ENCODE data around the gene XCR1. TPM values are rescaled to one million over a fixed set of nuclear protein-coding genes. Genes with fewer than 3 reads are reported as not detected.

The XCR1 gene
- total RNA-seq, 4 donors from 2014 or later: not detected

GRCh38 chr3:45981346-45982074 is 45.8 kb downstream of the XCR1 start:
- no peak for DNase-seq
- H3K36me3 ChIP-seq: peaks cover 0 to 68% (median 0%) of the 10 kb centered on the region in 3 donors
- H3K27me3 ChIP-seq: no peaks in the 10 kb centered on the region
- no peaks in the 10 kb centered on the region for H3K9me3 ChIP-seq
- H3K4me3 ChIP-seq: no peak overlapping the region
- TF ChIP-seq CTCF (IDR thresholded peaks at IDR 0.05): no peak
- TF ChIP-seq POLR2A (IDR thresholded peaks at IDR 0.05): no peak
- peak overlapping the region in 2 of 4 donors; percentile 0 to 25 for H3K27ac ChIP-seq
- peaks cover 0 to 45% (median 5%) of the 10 kb centered on the region in 4 donors for H3K4me1 ChIP-seq

GRCh38 chr3:45980819-45981218 is 46.5 kb downstream of the XCR1 start:
- peaks cover 0 to 42% (median 6%) of the 10 kb centered on the region in 4 donors for H3K4me1 ChIP-seq
- peak overlapping the region in 2 of 4 donors; percentile 0 to 25 for H3K27ac ChIP-seq
- DNase-seq: no peak
- no peaks in the 10 kb centered on the region for H3K9me3 ChIP-seq
- no peaks in the 10 kb centered on the region for H3K27me3 ChIP-seq
- H3K36me3 ChIP-seq: peaks cover 0 to 73% (median 0%) of the 10 kb centered on the region in 3 donors
- H3K4me3 ChIP-seq: no peak overlapping the region
- TF ChIP-seq POLR2A (IDR thresholded peaks at IDR 0.05) (no peak), CTCF (IDR thresholded peaks at IDR 0.05) (no peak)

DNA sequence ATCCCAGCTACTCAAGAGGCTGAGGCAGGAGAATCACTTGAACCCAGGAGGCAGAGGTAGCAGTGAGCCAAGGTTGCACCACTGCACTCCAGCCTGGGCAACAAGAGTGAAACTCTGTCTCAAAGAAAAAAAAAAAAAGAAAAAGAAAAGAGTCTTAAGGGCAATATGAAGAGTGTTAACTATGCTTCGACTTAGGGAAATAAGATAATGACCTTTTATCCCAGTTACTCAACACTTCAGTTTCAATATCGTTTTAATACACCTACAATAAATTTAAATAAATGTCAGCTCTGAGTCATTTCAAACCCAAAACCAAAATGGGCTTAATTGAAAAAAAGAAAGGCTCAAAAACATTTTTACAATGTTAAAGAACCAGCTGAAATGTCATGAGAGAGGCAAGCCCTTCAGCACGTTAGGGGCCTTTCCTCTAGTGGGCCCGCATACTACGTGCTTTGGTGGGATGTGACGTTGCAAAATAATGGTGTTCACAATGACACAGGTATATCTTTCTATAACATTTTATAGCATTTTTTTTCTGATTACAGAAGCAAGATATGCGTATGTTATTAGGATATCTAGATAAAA is 47.0 kb downstream of the XCR1 start:
- Histone ChIP-seq H3K27me3 (no peaks in the 10 kb centered on the region), H3K9me3 (no peaks in the 10 kb centered on the region), H3K27ac (peak overlapping the region in 2 of 4 donors; percentile 14 to 46), H3K4me3 (no peak overlapping the region), H3K36me3 (peaks cover 0 to 78% (median 0%) of the 10 kb centered on the region in 3 donors), H3K4me1 (peaks cover 0 to 37% (median 5%) of the 10 kb centered on the region in 4 donors)
- no peak for TF ChIP-seq CTCF (IDR thresholded peaks at IDR 0.05)
- no peak for DNase-seq

GRCh38 chr3:45979378-45979777 is 47.9 kb downstream of the XCR1 start:
- Histone ChIP-seq H3K27me3 (no peaks in the 10 kb centered on the region), H3K27ac (peak overlapping the region in 3 of 4 donors; percentile 17 to 46 (median 40)), H3K4me3 (no peak overlapping the region), H3K9me3 (no peaks in the 10 kb centered on the region), H3K36me3 (peaks cover 0 to 84% (median 0%) of the 10 kb centered on the region in 3 donors), H3K4me1 (peaks cover 0 to 28% (median 3%) of the 10 kb centered on the region in 4 donors)
- TF ChIP-seq POLR2A (IDR thresholded peaks at IDR 0.05) (no peak), CTCF (IDR thresholded peaks at IDR 0.05) (no peak)
- DNase-seq: no peak

- Histone ChIP-seq H3K9me3 (no peaks in the 10 kb centered on the region), H3K27ac (peak overlapping the region in 2 of 4 donors; percentile 29 to 32), H3K4me1 (peaks cover 0 to 25% (median 3%) of the 10 kb centered on the region in 4 donors), H3K27me3 (no peaks in the 10 kb centered on the region), H3K4me3 (no peak overlapping the region), H3K36me3 (peaks cover 0 to 81% (median 0%) of the 10 kb centered on the region in 3 donors)
- peak; percentile 37 to 79 (median 69) for DNase-seq
- TF ChIP-seq CTCF (IDR thresholded peaks at IDR 0.05) (no peak), POLR2A (IDR thresholded peaks at IDR 0.05) (no peak)
Observed at GRCh38 chr3:45978006-45978761, 49.1 kb downstream of the XCR1 start.
